Gastroesophageal sphincter (tissue), 3 donors: Measurements from ENCODE around the gene SIGLEC6.

Experiments
- CTCF ChIP-seq, 4 experiments: fragments of 200-600 bp in 2 of 4; fragments of 450-650 bp in 2 of 4; sonication (generic) in 1 of 4; IDR thresholded peaks; one replicate each; pipeline ENCODE4 v1.5.1; 2017 to 2019; ENCODE audit warnings: antibody characterized with exemption in 4 of 4, mild to moderate bottlenecking in 2 of 4, moderate library complexity in 2 of 4
- EP300 ChIP-seq: sonication (generic); formaldehyde crosslinking; IDR thresholded peaks from one replicate; pipeline ENCODE4 v1.6.1; 2017; ENCODE audit warnings: antibody characterized with exemption, mild to moderate bottlenecking
- POLR2A ChIP-seq, 2 donors: fragments of 450-650 bp; IDR thresholded peaks; one replicate each; pipeline ENCODE4 v1.6.1; 2017; ENCODE audit warnings: antibody characterized with exemption in 2 of 2, mild to moderate bottlenecking in 2 of 2, moderate library complexity in 1 of 2
- POLR2AphosphoS5 ChIP-seq: sonication (generic); formaldehyde crosslinking; IDR thresholded peaks from one replicate; pipeline ENCODE4 v1.6.1; 2017; ENCODE audit warnings: antibody characterized with exemption

- no peak for TF ChIP-seq POLR2A (IDR thresholded peaks at IDR 0.05)
- no peak for TF ChIP-seq CTCF (IDR thresholded peaks at IDR 0.05)
- TF ChIP-seq POLR2AphosphoS5, result no peak
- TF ChIP-seq EP300, result no peak
Observed at GRCh38 chr19:51530616-51531015, 854 bp downstream of the SIGLEC6 start.
